Immature natural killer cell (primary cell): ENCODE data around the gene HIVEP3. TPM values are rescaled to one million over a fixed set of nuclear protein-coding genes. Genes with fewer than 3 reads are reported as not detected.
"Not testable (repeated sequence)": the region's sequence is repeated elsewhere in the genome, so short reads cannot be mapped to it uniquely, and the experiment has no call there.

Experiments used
- DNase-seq, 3 donors: peaks; one replicate each; pipeline ENCODE4 v3.0.0; 2022; ENCODE audit warnings: mixed read lengths in 1 of 3
- H3K27ac Mint-ChIP-seq, 6 donors: one replicate each; pipeline ENCODE4 v1.8.0; 2020; ENCODE audit warnings: mixed read lengths in 6 of 6, mild to moderate bottlenecking in 5 of 6, inconsistent platforms in 4 of 6, moderate library complexity in 3 of 6
- H3K27me3 Mint-ChIP-seq, 3 donors: one replicate each; pipeline ENCODE4 v1.8.0; 2020 to 2021; ENCODE audit warnings: low read depth in 3 of 3, mild to moderate bottlenecking in 3 of 3, mixed read lengths in 3 of 3, moderate library complexity in 3 of 3, inconsistent platforms in 1 of 3
- H3K36me3 Mint-ChIP-seq, 3 donors: one replicate each; pipeline ENCODE4 v1.8.0; 2020; ENCODE audit warnings: mixed read lengths in 3 of 3, inconsistent platforms in 2 of 3, mild to moderate bottlenecking in 2 of 3
- H3K4me1 Mint-ChIP-seq, 2 donors: one replicate each; pipeline ENCODE4 v1.8.0; 2020; ENCODE audit warnings: inconsistent platforms in 2 of 2, mild to moderate bottlenecking in 2 of 2, mixed read lengths in 2 of 2, moderate library complexity in 1 of 2
- H3K4me3 Mint-ChIP-seq, 5 donors: one replicate each; pipeline ENCODE4 v1.8.0; 2020; ENCODE audit warnings: mild to moderate bottlenecking in 5 of 5, mixed read lengths in 5 of 5, inconsistent platforms in 3 of 5, moderate library complexity in 3 of 5
- H3K9me3 Mint-ChIP-seq, 6 donors: one replicate each; pipeline ENCODE4 v1.8.0; 2020; ENCODE audit warnings: mild to moderate bottlenecking in 6 of 6, mixed read lengths in 6 of 6, inconsistent platforms in 4 of 6, moderate library complexity in 3 of 6
- polyA plus RNA-seq, 3 donors: library from polyadenylated mRNA; unstranded; fragments of 300-500 nt; fragmentation: Illumina TruSeq; gene quantifications; one replicate each; pipeline ENCODE4 v1.2.3, GENCODE V29; 2021

Gene HIVEP3
- polyA plus RNA-seq, 3 donors from 2014 or later, result 9.8 to 24.1 (median 15.5) TPM

DNA sequence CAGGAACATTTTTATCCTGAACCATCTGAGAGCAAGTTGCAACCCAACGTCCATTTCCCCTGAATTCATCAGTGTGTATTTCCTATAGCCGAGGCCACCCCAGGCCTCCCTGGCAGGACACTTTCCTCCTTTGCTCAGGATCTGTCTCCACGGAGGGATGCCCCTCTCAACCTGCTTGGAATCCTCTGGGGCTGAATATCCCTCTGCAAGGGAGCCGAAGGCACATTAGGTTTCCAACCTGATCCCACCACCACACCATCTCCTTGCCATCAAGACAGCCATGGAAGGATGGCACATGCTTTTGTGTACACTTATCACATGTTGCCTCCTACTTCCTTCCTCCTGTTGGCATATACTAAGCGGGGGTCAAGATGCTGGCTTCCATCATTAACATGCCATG is 359.4 kb downstream of the HIVEP3 start:
- no peak for DNase-seq
- Mint-ChIP-seq H3K27me3 (peaks cover 0 to 2% (median 0%) of the 10 kb centered on the region in 3 donors), H3K27ac (peak overlapping the region in 1 of 6 donors; percentile 27), H3K4me3 (no peak overlapping the region), H3K9me3 (no peaks in the 10 kb centered on the region), H3K4me1 (peaks cover 0 to 2% of the 10 kb centered on the region in 2 donors), H3K36me3 (peaks cover 20 to 34% (median 30%) of the 10 kb centered on the region in 3 donors)

DNA sequence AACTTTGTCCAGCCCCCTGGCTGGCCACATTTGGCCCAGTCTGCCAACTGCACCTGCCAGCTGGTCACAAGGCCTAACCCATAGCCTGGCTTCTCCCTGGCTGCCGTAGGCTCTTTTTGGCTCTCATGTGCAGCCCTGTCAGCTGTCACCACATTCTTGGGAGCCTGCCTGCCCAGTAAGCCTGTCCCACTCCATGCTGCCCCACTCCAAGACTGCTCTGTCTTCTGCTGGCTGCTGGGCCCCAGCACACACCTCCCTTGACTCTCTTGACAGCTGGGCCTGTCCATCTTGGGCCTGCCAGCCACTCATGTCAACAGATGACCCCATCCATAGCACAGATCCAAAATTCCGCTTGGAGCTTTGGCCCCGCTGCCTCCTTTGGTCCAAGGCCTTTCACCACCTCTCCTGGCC is 360.0 kb downstream of the HIVEP3 start:
- peaks cover 0 to 1% (median 0%) of the 10 kb centered on the region in 6 donors for H3K9me3 Mint-ChIP-seq
- H3K4me1 Mint-ChIP-seq, result peaks cover 0 to 2% of the 10 kb centered on the region in 2 donors
- H3K4me3 Mint-ChIP-seq, result peak overlapping the region in 1 of 5 donors; percentile 20
- peaks cover 0 to 4% (median 0%) of the 10 kb centered on the region in 3 donors for H3K27me3 Mint-ChIP-seq
- DNase-seq, result no peak
- peaks cover 20 to 33% (median 30%) of the 10 kb centered on the region in 3 donors for H3K36me3 Mint-ChIP-seq
- H3K27ac Mint-ChIP-seq, result no peak overlapping the region

DNA sequence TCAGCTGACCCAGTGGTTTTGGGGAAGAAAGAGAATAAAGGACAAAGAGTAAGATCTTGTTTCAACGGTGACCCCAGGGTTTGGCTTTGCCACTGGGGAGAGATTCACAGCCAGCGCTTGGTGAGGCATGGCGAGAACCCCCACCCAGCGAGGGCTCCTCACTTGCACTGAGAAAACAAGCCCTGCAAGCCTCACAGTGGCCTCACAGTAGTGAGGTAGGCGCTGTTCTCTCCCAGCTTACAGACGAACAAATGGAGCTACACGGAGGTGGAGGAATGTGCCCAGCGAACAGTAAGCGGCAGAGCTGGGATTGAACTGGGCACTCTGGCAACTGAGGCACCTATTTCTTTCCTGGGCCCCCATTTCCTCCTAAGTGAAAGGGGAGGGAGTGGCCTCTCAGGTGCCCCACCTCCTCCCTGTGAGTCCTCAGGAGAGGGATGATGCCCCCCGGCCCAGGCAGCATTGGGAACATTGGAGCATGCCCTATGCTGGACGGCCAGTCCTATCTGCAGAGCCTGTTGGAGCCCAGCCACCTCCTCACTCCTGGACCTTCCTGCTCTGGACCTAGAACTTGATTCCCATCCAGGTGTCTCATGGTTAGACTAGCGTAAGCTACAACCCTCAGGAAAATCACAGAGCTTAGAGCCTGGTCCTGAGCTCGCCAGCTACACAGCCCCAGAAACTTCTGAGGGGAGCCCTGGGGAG is 360.8 kb downstream of the HIVEP3 start:
- no peak overlapping the region for H3K4me3 Mint-ChIP-seq

DNA sequence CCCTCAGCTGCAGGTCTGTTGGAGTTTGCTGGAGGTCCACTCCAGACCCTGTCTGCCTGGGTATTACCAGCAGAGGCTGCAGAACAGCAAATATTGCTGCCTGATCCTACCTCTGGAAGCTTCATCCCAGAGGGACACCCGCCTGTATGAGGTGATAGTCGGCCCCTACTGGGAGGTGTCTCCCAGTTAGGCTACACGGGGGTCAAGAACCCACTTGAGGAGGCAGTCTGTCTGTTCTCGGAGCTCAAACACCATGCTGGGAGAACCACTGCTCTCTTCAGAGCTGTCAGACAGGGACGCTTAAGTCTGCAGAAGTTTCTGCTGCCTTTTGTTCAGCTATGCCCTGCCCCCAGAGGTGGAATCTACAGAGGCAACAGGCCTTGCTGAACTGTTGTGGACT is 364.0 kb downstream of the HIVEP3 start:
- H3K27ac Mint-ChIP-seq, DNase-seq, H3K4me1 Mint-ChIP-seq, H3K9me3 Mint-ChIP-seq, H3K27me3 Mint-ChIP-seq, H3K4me3 Mint-ChIP-seq: not testable (repeated sequence)
- peaks cover 19 to 20% (median 20%) of the 10 kb centered on the region in 3 donors for H3K36me3 Mint-ChIP-seq

More for the DNA sequence above, 360.8 kb downstream of the HIVEP3 start:
- Mint-ChIP-seq H3K4me1 (no peaks in the 10 kb centered on the region), H3K27me3 (peaks cover 0 to 4% (median 0%) of the 10 kb centered on the region in 3 donors), H3K27ac (no peak overlapping the region), H3K9me3 (peaks cover 0 to 3% (median under 1%) of the 10 kb centered on the region in 6 donors), H3K36me3 (peaks cover 20 to 30% (median 28%) of the 10 kb centered on the region in 3 donors)
- DNase-seq, result no peak

DNA sequence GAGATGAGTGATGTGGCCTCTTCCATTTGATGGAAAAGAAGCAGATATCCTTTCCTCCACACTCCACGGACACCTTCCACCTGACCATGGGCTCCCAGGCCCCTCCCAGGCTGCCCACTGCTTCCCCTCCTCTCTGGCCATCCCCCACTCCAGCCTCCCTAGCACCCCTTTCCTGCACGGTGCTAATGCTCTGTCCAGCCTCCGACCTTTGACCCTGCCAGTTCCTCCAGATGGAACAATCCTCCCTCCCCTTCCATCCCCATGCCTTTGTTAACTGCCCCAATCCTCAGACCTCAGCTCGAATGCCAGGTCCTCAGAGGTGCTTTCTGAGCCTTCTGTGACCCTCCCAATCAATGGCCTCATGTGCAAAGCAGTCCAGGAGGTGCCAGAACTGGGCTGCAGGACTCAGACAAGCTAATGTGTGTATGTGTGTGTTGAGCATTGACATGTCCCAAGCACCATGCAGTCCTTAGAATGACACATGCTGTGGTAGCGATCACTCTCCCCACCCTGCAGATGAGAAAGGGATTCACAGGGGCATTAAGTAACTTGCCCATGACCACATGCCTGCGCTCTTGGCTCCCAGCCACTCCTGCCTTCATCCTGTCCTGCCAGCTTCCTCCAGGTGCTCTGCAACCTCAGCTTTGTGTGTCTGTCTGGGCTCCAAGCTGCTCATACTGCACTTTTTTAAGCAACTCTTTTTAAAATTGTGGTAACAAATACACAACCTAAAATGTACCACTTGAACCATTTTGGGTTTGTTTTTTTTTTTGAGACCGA is 370.8 kb downstream of the HIVEP3 start:
- DNase-seq, result no peak
- H3K27ac Mint-ChIP-seq, result peak overlapping the region in 2 of 6 donors; percentile 11 to 25

DNA sequence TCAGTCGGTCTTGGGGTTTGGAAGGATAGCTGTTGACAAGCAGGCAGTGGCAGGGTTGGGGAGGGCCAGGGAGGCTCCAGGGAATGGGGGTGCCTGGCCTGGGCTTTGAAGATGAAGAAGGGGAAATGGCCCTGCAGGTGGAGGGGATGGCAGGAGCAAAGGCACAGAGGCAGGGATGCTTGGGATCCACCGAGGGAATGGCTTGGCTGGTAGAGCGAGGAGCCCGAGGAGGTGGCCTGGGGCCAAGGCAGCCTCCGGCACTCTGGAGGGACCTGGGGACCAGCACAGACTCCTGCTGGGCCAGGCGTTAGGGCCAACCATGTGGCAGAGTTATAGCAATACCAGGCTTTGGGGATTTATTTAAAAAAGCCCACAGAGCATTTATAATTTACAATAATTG is 371.4 kb downstream of the HIVEP3 start:
- Mint-ChIP-seq H3K9me3 (peaks cover 0 to 6% (median 2%) of the 10 kb centered on the region in 6 donors), H3K27ac (no peak overlapping the region), H3K4me1 (peaks cover 0 to 5% of the 10 kb centered on the region in 2 donors), H3K36me3 (peaks cover 8 to 15% (median 8%) of the 10 kb centered on the region in 3 donors), H3K4me3 (no peak overlapping the region), H3K27me3 (peaks cover 4 to 30% (median 8%) of the 10 kb centered on the region in 3 donors)
- no peak for DNase-seq

More for the DNA sequence above, 370.8 kb downstream of the HIVEP3 start:
- Mint-ChIP-seq H3K4me3 (no peak overlapping the region), H3K9me3 (peaks cover 0 to 10% (median 2%) of the 10 kb centered on the region in 6 donors), H3K27me3 (peaks cover 4 to 30% (median 8%) of the 10 kb centered on the region in 3 donors), H3K36me3 (peaks cover 4 to 12% (median 6%) of the 10 kb centered on the region in 3 donors), H3K4me1 (peaks cover 0 to 5% of the 10 kb centered on the region in 2 donors)

DNA sequence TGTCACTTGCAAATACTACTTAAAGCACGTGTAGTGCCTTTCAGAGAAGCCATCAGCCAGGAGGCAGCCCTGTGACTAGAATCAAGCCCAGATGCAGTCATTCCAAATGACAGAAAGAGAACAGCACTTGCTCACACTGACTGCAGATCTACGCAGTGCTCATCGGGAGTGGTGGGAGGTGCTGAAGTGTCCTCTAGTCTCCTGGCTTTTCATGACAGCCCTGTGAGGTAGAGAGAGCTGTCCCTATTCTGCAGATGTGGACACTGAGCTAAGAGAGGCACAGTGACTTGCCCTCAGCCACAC is 371.9 kb downstream of the HIVEP3 start:
- Mint-ChIP-seq H3K27me3 (peaks cover 4 to 32% (median 8%) of the 10 kb centered on the region in 3 donors), H3K4me3 (no peak overlapping the region), H3K9me3 (peaks cover 0 to 6% (median 2%) of the 10 kb centered on the region in 6 donors), H3K27ac (no peak overlapping the region), H3K36me3 (peaks cover 8 to 17% (median 10%) of the 10 kb centered on the region in 3 donors), H3K4me1 (peaks cover under 1 to 8% of the 10 kb centered on the region in 2 donors)
- no peak for DNase-seq

DNA sequence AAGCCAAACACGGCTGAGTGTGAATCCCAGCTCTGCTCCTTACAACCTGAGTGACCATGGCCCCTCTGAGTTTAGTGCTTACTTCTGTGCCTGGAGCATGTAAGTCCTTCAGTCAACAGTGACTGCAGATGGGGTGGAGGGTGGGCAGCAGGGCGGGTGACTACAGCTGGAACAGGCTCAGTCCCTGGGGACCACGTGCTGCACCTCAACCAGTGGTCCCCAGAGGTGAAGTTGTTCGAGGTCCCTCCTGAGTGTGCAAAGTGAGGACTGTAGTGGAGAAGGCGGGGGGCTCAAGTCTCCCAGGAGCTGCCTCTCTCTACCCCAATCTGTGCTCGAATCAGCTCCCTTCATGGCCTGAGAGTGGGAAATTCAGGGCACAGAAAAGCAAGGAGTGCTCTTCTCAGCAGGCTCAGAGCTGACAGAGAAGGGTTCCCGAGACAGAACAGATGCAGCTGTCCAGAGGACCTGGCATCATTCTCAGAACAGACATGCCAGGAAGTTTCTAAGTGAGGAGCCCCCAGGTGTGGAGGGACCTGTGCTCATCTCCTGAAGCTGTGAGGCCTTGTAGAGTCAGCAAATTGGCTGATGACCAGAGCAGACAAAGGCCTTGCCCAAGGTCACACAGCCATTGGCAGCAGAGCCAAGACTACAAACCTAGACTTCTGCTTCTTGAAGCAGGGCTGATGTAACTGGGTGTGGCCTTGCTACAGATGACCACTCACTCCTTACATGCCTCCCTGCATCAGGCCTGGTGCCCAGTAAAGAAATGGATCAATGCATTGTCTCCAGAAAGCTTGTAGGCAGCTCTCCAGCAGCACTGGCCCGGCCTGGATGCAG is 372.5 kb downstream of the HIVEP3 start:
- DNase-seq, result no peak
- Mint-ChIP-seq H3K4me1 (peaks cover 7 to 14% of the 10 kb centered on the region in 2 donors), H3K36me3 (peaks cover 8 to 17% (median 10%) of the 10 kb centered on the region in 3 donors), H3K27ac (peak overlapping the region in 2 of 6 donors; percentile 37 to 57), H3K9me3 (peaks cover 0 to 6% (median under 1%) of the 10 kb centered on the region in 6 donors), H3K27me3 (peaks cover 4 to 32% (median 8%) of the 10 kb centered on the region in 3 donors), H3K4me3 (no peak overlapping the region)

DNA sequence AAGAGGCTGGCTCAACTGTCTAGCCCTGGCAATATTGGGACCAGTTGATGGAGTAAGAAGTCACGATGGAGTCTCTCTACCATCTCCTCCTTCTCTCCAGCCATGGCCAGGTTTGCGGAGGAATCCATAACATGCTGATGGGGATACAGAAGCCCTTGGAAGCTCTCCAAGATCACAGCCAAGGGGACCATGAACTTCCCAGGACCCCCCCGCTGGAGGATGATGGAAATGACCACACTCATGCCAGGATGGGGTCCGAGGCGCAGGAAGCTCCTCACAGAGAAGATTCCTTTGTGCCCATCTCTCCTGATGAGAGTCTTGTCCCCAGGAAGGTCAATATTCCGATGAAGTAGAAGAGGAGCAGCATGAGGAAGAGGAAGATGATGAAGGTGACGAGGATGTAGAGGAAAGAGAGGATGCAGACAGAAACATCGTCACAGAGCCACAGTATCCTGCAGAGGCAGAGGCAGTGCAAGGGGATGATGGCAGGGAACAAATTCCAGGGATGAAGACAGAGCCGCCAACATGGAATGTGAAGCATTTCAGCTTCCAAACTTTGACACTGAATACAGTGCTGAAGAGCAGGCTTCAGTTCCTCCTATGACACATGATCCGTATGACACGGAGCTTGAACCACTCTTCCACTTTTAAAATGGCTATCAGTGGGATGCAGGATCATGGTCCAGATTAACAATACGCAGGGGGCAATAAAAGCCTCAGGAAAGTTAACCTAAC is 376.4 kb downstream of the HIVEP3 start:
- Mint-ChIP-seq H3K4me3 (no peak overlapping the region), H3K27me3 (peaks cover 4 to 26% (median 8%) of the 10 kb centered on the region in 3 donors), H3K27ac (peak overlapping the region in 1 of 6 donors; percentile 10), H3K4me1 (peaks cover 16 to 25% of the 10 kb centered on the region in 2 donors), H3K9me3 (peaks cover 0 to 6% (median 0%) of the 10 kb centered on the region in 6 donors), H3K36me3 (peaks cover 8 to 18% (median 17%) of the 10 kb centered on the region in 3 donors)
- no peak for DNase-seq

DNA sequence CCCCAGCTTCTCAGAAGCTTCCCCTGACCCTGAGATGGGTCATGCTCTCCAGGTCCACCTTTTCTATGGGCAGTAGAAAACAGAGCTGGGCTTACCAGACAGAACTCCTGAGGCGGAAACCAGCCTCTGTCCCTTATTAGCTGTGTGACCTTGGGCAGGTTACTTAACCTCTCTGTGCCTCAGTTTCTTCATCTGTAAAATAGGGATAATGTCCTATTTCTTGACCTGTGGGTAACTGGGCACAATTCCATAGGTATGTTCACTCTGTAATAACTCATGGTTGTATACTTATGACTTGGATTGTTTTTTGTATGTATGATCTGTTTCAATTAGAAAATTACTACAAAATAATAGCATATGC is 377.1 kb downstream of the HIVEP3 start:
- Mint-ChIP-seq H3K9me3 (peaks cover 0 to 6% (median 0%) of the 10 kb centered on the region in 6 donors), H3K36me3 (peaks cover 8 to 18% (median 17%) of the 10 kb centered on the region in 3 donors), H3K27ac (peak overlapping the region in 2 of 6 donors; percentile 41 to 61), H3K27me3 (peaks cover 4 to 26% (median 8%) of the 10 kb centered on the region in 3 donors), H3K4me1 (peaks cover 16 to 25% of the 10 kb centered on the region in 2 donors), H3K4me3 (peak overlapping the region in 3 of 5 donors; percentile 19 to 47 (median 27))
- DNase-seq, result no peak

DNA sequence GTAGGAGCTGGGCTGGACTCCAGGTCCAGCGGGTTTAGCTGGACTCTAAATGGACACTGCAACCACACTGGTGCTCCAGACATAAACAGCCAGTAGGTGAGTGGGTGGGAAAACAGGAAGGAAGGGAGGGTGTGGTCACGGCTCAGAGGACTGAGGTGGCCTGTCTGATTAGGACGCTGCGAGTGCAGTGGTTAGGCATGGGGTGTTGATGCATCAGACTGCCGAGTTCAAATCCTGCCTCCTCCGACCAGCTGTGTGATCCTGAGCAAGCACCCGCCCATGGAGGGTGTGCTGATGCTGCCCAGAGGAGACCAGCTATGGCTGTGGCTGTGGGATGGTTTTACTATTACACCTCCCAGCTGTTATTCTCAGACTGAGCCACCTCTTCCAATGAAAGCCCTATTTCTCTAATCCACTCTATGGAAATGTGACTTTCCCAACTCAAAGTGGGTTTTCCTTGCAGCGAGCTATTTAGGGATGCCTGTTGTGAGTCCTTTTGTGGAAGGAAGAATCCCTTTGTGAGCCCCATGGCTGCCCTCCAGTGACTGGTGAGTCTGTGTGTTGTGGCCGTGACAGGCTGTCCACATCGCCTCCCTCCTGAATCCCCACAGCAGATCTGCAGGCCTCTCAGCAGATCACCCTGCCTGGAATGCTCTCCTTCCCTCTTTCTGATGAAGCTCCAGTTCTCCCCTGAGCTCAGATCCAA is 377.7 kb downstream of the HIVEP3 start:
- Mint-ChIP-seq H3K27me3 (peaks cover 4 to 23% (median 8%) of the 10 kb centered on the region in 3 donors), H3K27ac (peak overlapping the region; percentile 23 to 69 (median 48)), H3K9me3 (peaks cover 0 to 6% (median 0%) of the 10 kb centered on the region in 6 donors), H3K4me3 (peak overlapping the region in 3 of 5 donors; percentile 19 to 47 (median 27)), H3K4me1 (peaks cover 16 to 25% of the 10 kb centered on the region in 2 donors), H3K36me3 (peaks cover 8 to 18% (median 17%) of the 10 kb centered on the region in 3 donors)
- DNase-seq, result no peak

DNA sequence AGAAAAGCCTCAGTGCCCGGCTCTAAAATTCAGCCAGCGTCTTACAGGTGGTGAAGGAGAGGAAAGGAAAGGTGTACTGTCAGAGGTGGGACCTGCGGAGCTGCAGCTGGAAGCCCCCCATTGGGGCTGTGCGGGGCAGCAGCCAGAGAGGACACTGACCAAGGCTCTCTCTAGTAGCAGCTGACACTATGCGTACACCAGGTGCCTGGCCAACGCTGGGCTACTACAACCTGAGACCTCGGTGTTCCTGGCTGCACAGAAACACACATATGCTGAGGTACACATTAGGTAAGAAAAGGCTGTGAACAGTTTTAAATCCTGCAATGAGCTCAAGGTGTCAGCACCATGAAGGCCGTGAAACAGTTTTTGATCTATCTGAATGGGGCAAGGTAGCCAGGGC is 378.7 kb downstream of the HIVEP3 start:
- no peak for DNase-seq
- H3K36me3 Mint-ChIP-seq, result peaks cover 8 to 18% (median 17%) of the 10 kb centered on the region in 3 donors
- peaks cover 0 to 2% (median 0%) of the 10 kb centered on the region in 6 donors for H3K9me3 Mint-ChIP-seq
- peak overlapping the region in 1 of 6 donors; percentile 55 for H3K27ac Mint-ChIP-seq
- no peak overlapping the region for H3K4me3 Mint-ChIP-seq
- peaks cover 16 to 25% of the 10 kb centered on the region in 2 donors for H3K4me1 Mint-ChIP-seq
- peaks cover 0 to 17% (median 1%) of the 10 kb centered on the region in 3 donors for H3K27me3 Mint-ChIP-seq
